HepG2 (cell line): Measurements from ENCODE around the gene CSNK1D. TPM values are rescaled to one million over a fixed set of nuclear protein-coding genes. Genes with fewer than 3 reads are reported as not detected.

Experiments used
- KLF13 ChIP-seq: sonication (generic); formaldehyde crosslinking; IDR thresholded peaks from 2 replicates; pipeline ENCODE4 v1.4.0; 2020; ENCODE audit warnings: mild to moderate bottlenecking, missing genetic modification reagents
- NFE2L1 ChIP-seq: sonication (generic); formaldehyde crosslinking; IDR thresholded peaks from 2 replicates; pipeline ENCODE4 v1.4.0; 2020; ENCODE audit warnings: missing genetic modification reagents, mild to moderate bottlenecking, borderline replicate concordance
- SALL1 ChIP-seq: sonication (generic); formaldehyde crosslinking; IDR thresholded peaks from 2 replicates; pipeline ENCODE4 v1.8.0; 2022; ENCODE audit warnings: mild to moderate bottlenecking, missing genetic modification reagents
- SIX4 ChIP-seq: sonication (generic); formaldehyde crosslinking; IDR thresholded peaks from 2 replicates; pipeline ENCODE4 v1.4.0; 2020; ENCODE audit warnings: missing genetic modification reagents
- SP1 ChIP-seq, 2 experiments: fragments of 450-650 bp in 1 of 2; sonication (generic) in 1 of 2; formaldehyde crosslinking in 1 of 2; IDR thresholded peaks; 2 replicates each; pipeline versions ENCODE4 v1.4.0 to v1.6.1; 2016 to 2020; ENCODE audit warnings: missing genetic modification reagents in 1 of 2
- SP4 ChIP-seq: sonication (generic); formaldehyde crosslinking; IDR thresholded peaks from 2 replicates; pipeline ENCODE4 v1.8.1; 2023; ENCODE audit warnings: mild to moderate bottlenecking, missing genetic modification reagents
- YY1 ChIP-seq: IDR thresholded peaks from 2 replicates; pipeline ENCODE4 v1.6.1; 2011; ENCODE audit warnings: low read length, low read depth, moderate library complexity, mild to moderate bottlenecking; ENCODE audit not compliant: insufficient read depth, insufficient replicate concordance
- ZNF225 ChIP-seq: sonication (generic); formaldehyde crosslinking; IDR thresholded peaks from 2 replicates; pipeline ENCODE4 v1.4.0; 2020; ENCODE audit warnings: mild to moderate bottlenecking, missing genetic modification reagents
- ZNF33B ChIP-seq: sonication (generic); formaldehyde crosslinking; IDR thresholded peaks from 2 replicates; pipeline ENCODE4 v1.5.1; 2020; ENCODE audit warnings: mild to moderate bottlenecking, missing genetic modification reagents
- ZNF619 ChIP-seq: sonication (generic); formaldehyde crosslinking; IDR thresholded peaks from 2 replicates; pipeline ENCODE4 v1.4.0; 2020; ENCODE audit warnings: mild to moderate bottlenecking, missing genetic modification reagents
- ZNF841 ChIP-seq: sonication (generic); formaldehyde crosslinking; IDR thresholded peaks from 2 replicates; pipeline ENCODE4 v1.8.1; 2023; ENCODE audit warnings: missing genetic modification reagents, borderline replicate concordance
- ZSCAN31 ChIP-seq: sonication (generic); formaldehyde crosslinking; IDR thresholded peaks from 2 replicates; pipeline ENCODE4 v1.5.0; 2020; ENCODE audit warnings: low read depth, mild to moderate bottlenecking, missing genetic modification reagents
- polyA plus RNA-seq, 8 experiments: library from polyadenylated mRNA; depleted of rRNA in 3 of 8; stranded (reverse) in 7 of 8; unstranded in 1 of 8; fragments of >200 nt; fragmentation: Illumina TruSeq in 4 of 8; extraction: Trizol in 4 of 8; gene quantifications; 2 replicates each; pipeline versions ENCODE4 v1.2.1 to v1.2.3, GENCODE V29; 2011 to 2016; ENCODE audit warnings: low read depth in 4 of 8, missing spikeins in 1 of 8, mixed read lengths in 1 of 8; ENCODE audit not compliant: insufficient read depth in 1 of 8
- total RNA-seq, 5 experiments: library from RNA; depleted of rRNA; stranded (reverse); fragments of >200 nt; fragmentation: Illumina TruSeq; extraction: Trizol; gene quantifications; 2 replicates each; pipeline ENCODE4 v1.2.3, GENCODE V29; 2016; ENCODE audit warnings: low read depth in 1 of 5
- TF ChIP-seq, protein P1 (sequence below), 2 experiments: fragments of 450-650 bp in 1 of 2; sonication (generic) in 1 of 2; formaldehyde crosslinking in 1 of 2; IDR thresholded peaks; 2 replicates each; pipeline versions ENCODE4 v1.6.1 to v1.8.0; 2016 to 2022; ENCODE audit warnings: antibody characterized with exemption in 1 of 2, mild to moderate bottlenecking in 1 of 2, missing genetic modification reagents in 1 of 2
- TF ChIP-seq, protein P2 (sequence below), 2 experiments: IDR thresholded peaks; 2 replicates each; pipeline ENCODE4 v1.6.1; 2011 to 2012; ENCODE audit warnings: low read length in 2 of 2, borderline replicate concordance in 1 of 2, low read depth in 1 of 2, mild to moderate bottlenecking in 1 of 2, moderate library complexity in 1 of 2

The CSNK1D gene
- total and polyA plus RNA-seq, 2 of the 13 experiments (the other 11 are each of a cell fraction or from before 2014, with no cell fraction given), result 31.5 to 128 TPM

DNA sequence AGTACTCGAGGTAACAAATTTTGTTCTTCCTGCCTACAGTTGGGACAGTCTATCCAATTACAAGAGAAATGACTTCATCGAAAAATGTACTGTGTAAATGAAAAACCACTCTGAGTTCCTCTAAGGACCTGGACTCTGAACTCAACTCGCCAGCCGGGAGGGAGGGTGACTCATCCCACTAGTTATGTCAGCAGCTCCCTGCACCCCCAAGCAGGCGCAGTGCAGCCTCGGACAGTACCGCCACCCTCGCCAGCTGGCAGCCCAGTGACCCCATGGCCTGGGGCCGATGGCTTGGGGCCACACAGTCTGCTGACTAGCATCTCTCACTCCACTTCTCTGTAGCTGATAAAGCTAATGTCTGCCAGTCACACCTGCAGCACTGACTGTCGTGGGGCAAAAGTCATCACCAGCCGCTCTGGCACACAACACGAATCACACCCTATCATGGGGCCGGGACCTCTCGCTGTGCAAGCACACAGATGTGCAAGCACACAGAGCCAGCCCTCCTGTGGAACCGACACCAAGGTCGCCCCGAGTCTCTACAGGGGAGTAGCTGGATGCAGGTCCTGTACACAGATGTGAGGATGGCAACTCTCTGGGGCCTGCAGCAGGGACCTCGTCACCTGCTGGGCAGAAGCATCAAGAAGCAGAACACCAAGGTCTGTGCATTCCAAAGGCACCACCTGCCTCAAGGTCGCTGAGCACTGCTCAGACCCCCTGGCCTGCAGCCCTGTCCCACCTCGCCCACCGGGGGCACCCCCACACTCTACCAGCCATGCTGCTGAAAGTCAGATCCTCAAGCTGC is 5.7 kb downstream of the CSNK1D start (continued):
- TF ChIP-seq, protein P1, sequence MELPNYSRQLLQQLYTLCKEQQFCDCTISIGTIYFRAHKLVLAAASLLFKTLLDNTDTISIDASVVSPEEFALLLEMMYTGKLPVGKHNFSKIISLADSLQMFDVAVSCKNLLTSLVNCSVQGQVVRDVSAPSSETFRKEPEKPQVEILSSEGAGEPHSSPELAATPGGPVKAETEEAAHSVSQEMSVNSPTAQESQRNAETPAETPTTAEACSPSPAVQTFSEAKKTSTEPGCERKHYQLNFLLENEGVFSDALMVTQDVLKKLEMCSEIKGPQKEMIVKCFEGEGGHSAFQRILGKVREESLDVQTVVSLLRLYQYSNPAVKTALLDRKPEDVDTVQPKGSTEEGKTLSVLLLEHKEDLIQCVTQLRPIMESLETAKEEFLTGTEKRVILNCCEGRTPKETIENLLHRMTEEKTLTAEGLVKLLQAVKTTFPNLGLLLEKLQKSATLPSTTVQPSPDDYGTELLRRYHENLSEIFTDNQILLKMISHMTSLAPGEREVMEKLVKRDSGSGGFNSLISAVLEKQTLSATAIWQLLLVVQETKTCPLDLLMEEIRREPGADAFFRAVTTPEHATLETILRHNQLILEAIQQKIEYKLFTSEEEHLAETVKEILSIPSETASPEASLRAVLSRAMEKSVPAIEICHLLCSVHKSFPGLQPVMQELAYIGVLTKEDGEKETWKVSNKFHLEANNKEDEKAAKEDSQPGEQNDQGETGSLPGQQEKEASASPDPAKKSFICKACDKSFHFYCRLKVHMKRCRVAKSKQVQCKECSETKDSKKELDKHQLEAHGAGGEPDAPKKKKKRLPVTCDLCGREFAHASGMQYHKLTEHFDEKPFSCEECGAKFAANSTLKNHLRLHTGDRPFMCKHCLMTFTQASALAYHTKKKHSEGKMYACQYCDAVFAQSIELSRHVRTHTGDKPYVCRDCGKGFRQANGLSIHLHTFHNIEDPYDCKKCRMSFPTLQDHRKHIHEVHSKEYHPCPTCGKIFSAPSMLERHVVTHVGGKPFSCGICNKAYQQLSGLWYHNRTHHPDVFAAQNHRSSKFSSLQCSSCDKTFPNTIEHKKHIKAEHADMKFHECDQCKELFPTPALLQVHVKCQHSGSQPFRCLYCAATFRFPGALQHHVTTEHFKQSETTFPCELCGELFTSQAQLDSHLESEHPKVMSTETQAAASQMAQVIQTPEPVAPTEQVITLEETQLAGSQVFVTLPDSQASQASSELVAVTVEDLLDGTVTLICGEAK (IDR thresholded peaks at IDR 0.05), result no peak
- TF ChIP-seq, protein P1 (CRISPR knock-in tag; IDR thresholded peaks at IDR 0.05), result peak; percentile 90
- peak; percentile 51; the same call in 1 of the 2 replicates for TF ChIP-seq SP4 (CRISPR knock-in tag)
- TF ChIP-seq NFE2L1 (CRISPR knock-in tag), result 0 out of 2 replicates have a peak, but pooled peaks have one; percentile 40
- no peak for TF ChIP-seq ZNF841 (CRISPR knock-in tag)
- TF ChIP-seq ZNF225 (CRISPR knock-in tag), result peak; percentile 73; the same call in 1 of the 2 replicates
- peak; percentile 60 for TF ChIP-seq YY1
- TF ChIP-seq ZSCAN31 (CRISPR knock-in tag), result peak; percentile 90
- peak; percentile 75; the same call in 1 of the 2 replicates for TF ChIP-seq SIX4
- no peak for TF ChIP-seq ZNF33B (CRISPR knock-in tag)
- peak; percentile 78 for TF ChIP-seq KLF13 (CRISPR knock-in tag)
- peak; percentile 80; the same call in 1 of the 2 replicates for TF ChIP-seq ZNF619
- TF ChIP-seq SALL1 (CRISPR knock-in tag), result peak; percentile 98
- TF ChIP-seq, protein P2, sequence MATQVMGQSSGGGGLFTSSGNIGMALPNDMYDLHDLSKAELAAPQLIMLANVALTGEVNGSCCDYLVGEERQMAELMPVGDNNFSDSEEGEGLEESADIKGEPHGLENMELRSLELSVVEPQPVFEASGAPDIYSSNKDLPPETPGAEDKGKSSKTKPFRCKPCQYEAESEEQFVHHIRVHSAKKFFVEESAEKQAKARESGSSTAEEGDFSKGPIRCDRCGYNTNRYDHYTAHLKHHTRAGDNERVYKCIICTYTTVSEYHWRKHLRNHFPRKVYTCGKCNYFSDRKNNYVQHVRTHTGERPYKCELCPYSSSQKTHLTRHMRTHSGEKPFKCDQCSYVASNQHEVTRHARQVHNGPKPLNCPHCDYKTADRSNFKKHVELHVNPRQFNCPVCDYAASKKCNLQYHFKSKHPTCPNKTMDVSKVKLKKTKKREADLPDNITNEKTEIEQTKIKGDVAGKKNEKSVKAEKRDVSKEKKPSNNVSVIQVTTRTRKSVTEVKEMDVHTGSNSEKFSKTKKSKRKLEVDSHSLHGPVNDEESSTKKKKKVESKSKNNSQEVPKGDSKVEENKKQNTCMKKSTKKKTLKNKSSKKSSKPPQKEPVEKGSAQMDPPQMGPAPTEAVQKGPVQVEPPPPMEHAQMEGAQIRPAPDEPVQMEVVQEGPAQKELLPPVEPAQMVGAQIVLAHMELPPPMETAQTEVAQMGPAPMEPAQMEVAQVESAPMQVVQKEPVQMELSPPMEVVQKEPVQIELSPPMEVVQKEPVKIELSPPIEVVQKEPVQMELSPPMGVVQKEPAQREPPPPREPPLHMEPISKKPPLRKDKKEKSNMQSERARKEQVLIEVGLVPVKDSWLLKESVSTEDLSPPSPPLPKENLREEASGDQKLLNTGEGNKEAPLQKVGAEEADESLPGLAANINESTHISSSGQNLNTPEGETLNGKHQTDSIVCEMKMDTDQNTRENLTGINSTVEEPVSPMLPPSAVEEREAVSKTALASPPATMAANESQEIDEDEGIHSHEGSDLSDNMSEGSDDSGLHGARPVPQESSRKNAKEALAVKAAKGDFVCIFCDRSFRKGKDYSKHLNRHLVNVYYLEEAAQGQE (IDR thresholded peaks at IDR 0.05; ENCODE audit: borderline replicate concordance in 1 of 2, low read depth in 1 of 2, low read length in 2 of 2), result peak in 1 of 2 experiments; percentile 9; a peak in 1 of 4 replicates
- no peak for TF ChIP-seq SP1 (IDR thresholded peaks at IDR 0.05)
- peak; percentile 21 for TF ChIP-seq SP1 (CRISPR knock-in tag; IDR thresholded peaks at IDR 0.05)
